NCI-H226 (cell line): ENCODE data around the gene RAB7A.

ENCODE experiments used
- DNase-seq: peaks from one replicate; pipeline ENCODE4 v3.0.0-alpha.2; 2015

Gene RAB7A

GRCh38 chr3:128858167-128858566 is 132.2 kb downstream of the RAB7A start:
- DNase-seq: no peak

- no peak for DNase-seq
Observed at GRCh38 chr3:128859630-128860029, 133.6 kb downstream of the RAB7A start.

DNA sequence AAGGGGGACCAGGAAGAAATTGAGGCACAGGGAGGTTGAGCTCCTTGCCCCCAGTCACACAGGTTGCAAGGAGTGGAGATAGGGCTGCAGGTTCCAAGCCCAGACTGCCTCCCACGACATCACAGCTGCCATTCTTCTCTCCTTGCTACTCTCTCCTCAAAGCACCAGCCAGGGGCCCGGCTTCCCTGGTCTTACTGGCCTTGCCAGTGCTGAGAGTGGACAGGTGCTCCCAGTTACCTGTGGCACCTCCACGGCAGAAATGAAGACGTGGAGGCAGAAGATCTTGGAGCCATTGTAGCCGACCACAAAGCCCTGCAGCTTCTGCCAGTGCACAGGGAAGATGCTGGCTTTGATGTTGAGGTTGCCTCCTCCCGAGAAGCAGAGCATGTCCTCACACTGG is 135.5 kb downstream of the RAB7A start:
- no peak for DNase-seq

DNA sequence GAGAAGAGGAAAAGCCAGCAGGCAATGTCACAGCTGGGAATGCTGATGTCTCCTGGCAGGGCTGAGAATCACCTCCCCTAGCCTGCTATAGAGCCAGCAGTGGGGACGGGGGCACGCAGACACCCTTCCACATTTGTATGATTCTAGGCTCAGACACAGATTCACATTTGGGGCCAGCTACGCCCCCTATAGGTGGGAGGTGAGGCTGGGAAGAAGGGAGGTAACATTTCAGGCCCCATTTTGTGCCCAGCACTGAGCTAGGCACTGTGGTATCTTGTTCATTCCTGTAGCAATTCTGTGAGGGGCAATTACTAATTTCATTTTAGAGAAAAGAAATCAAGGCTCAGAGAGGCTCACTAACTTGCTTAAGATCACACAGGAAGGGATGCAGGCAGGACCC is 137.6 kb downstream of the RAB7A start:
- no peak for DNase-seq
